Measurements from ENCODE around the gene TMPRSS6. TPM values are rescaled to one million over a fixed set of nuclear protein-coding genes. Genes with fewer than 3 reads are reported as not detected.

Gene TMPRSS6
- total RNA-seq, 2 donors from 2014 or later, result 0.33 to 0.52 TPM

DNA sequence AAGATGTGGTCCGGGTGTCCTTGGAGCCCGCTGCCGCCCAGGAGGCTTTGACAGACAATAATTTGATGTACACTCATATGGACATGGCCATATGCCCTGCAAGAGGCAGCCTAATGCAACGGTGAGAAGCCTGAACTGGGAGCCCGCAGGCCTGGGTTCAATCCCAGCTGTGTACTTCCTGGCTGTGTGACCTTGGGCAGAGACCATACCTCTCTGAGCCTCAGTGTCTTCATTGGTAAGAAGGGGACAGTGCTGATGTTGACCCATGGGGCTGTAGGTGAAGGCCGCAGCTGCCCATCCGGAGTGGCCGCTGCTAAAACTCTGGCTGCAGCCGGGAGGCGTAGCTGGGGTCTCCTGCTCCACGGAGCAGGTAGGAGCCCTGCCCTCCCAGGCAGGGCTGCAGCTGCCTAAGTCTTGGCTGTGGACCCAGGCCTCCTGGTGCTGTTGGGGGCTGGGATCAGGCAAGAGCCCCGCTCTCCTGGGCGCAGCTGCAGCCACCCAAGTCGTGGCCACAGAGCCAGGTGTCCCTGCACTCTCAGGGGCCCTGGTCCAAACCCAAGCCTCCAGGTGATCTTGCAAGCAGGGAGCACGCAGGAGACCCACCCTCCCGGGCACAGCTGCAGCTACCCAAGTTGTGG, 31.3 kb upstream of the TMPRSS6 start:
- WGBS, 2 donors, result 75 to 85% methylated on average over 5 to 15 of the region's 16 CpGs
- Histone ChIP-seq H3K27ac (no peak overlapping the region), H3K4me3 (no peak overlapping the region), H3K9me3 (no peaks in the 10 kb centered on the region), H3K36me3 (replicated peaks in 1 of 2; ENCODE audit: insufficient read depth in 1 of 2, low read depth in 2 of 2) (no peaks in the 10 kb centered on the region), H3K4me1 (peaks cover 10% of the 10 kb centered on the region), H3K27me3 (no peaks in the 10 kb centered on the region)
- DNase-seq (no peak), ATAC-seq (no peak)
- TF ChIP-seq POLR2A (IDR thresholded peaks at IDR 0.05), result no peak
- TF ChIP-seq, protein P1, sequence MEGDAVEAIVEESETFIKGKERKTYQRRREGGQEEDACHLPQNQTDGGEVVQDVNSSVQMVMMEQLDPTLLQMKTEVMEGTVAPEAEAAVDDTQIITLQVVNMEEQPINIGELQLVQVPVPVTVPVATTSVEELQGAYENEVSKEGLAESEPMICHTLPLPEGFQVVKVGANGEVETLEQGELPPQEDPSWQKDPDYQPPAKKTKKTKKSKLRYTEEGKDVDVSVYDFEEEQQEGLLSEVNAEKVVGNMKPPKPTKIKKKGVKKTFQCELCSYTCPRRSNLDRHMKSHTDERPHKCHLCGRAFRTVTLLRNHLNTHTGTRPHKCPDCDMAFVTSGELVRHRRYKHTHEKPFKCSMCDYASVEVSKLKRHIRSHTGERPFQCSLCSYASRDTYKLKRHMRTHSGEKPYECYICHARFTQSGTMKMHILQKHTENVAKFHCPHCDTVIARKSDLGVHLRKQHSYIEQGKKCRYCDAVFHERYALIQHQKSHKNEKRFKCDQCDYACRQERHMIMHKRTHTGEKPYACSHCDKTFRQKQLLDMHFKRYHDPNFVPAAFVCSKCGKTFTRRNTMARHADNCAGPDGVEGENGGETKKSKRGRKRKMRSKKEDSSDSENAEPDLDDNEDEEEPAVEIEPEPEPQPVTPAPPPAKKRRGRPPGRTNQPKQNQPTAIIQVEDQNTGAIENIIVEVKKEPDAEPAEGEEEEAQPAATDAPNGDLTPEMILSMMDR (IDR thresholded peaks at IDR 0.05), result no peak
- intact Hi-C loops (cut with DNase I), result no loop called here

DNA sequence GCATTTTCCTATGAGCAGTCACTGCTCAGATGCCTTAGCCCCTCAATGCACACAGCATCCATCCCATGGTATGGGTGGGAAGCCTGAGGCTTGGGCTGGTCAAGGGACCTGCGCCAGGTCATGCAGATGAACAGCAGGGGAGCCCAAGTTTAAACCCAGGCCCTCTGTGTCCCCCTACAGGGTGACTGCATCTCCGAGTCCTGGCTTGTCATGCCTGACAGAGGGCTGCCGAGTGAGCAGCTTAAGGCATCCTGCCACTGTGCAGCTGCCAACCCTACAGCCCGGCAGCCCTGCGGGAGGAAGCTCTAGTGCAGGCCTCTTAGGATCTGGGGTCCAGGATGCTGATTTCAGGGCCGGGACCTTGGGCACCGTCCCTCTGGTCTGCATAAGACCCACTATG, 30.2 kb upstream of the TMPRSS6 start:
- no peak for DNase-seq
- intact Hi-C loops (cut with DNase I), result no loop called here
- Histone ChIP-seq H3K4me1 (no peaks in the 10 kb centered on the region), H3K36me3 (replicated peaks in 1 of 2; ENCODE audit: insufficient read depth in 1 of 2, low read depth in 2 of 2) (no peaks in the 10 kb centered on the region), H3K4me3 (no peak overlapping the region), H3K9me3 (no peaks in the 10 kb centered on the region), H3K27me3 (no peaks in the 10 kb centered on the region), H3K27ac (no peak overlapping the region)
- TF ChIP-seq POLR2A (IDR thresholded peaks at IDR 0.05), result no peak
- TF ChIP-seq, protein P1 (IDR thresholded peaks at IDR 0.05), result no peak
- no peak for ATAC-seq
- WGBS, 2 donors, result 71% methylated on average over 5 to 7 of the region's 7 CpGs

DNA sequence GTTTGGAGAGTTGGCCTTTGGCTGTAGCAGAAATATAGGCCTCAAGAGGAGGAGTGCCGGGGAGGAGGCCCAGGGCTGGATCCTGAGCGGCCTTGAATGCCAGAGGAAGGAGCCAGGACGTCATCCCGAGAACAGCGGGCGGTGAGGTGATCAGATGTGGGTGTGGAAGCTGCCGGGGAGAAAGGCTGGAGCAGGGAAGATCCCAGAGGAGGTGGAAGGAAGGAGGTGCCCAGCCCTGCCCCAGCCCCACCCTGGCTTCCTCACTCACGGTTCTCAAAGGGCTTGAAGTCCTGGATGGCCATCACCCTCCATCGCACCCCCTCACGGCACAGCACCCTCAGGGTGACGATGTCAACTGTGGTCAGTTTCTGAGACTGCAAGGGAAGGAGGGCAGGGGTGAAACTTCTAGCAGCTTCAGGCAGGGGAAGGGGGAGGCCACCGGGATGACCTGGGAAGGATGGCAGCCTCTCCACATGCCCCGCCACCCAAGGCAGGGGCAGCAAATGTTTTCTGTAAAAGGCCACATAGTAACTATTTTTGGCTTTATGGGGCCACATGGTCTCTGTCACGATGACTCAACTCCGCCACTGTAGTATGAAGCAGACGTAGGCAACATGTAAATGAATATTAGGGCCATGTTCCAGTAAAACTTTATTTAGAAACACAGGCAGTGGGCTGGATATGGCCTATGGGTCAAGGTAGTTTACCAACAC, 29.5 kb upstream of the TMPRSS6 start:
- ATAC-seq (no peak), DNase-seq (no peak)
- intact Hi-C loops (cut with DNase I), result no loop called here
- WGBS, 2 donors, result 61 to 73% methylated on average over 13 to 16 of the region's 16 CpGs
- Histone ChIP-seq H3K27ac (no peak overlapping the region), H3K4me1 (no peaks in the 10 kb centered on the region), H3K9me3 (no peaks in the 10 kb centered on the region), H3K36me3 (replicated peaks in 1 of 2; ENCODE audit: insufficient read depth in 1 of 2, low read depth in 2 of 2) (no peaks in the 10 kb centered on the region), H3K4me3 (no peak overlapping the region), H3K27me3 (no peaks in the 10 kb centered on the region)
- TF ChIP-seq POLR2A (IDR thresholded peaks at IDR 0.05), result no peak
- TF ChIP-seq, protein P1 (IDR thresholded peaks at IDR 0.05), result no peak

DNA sequence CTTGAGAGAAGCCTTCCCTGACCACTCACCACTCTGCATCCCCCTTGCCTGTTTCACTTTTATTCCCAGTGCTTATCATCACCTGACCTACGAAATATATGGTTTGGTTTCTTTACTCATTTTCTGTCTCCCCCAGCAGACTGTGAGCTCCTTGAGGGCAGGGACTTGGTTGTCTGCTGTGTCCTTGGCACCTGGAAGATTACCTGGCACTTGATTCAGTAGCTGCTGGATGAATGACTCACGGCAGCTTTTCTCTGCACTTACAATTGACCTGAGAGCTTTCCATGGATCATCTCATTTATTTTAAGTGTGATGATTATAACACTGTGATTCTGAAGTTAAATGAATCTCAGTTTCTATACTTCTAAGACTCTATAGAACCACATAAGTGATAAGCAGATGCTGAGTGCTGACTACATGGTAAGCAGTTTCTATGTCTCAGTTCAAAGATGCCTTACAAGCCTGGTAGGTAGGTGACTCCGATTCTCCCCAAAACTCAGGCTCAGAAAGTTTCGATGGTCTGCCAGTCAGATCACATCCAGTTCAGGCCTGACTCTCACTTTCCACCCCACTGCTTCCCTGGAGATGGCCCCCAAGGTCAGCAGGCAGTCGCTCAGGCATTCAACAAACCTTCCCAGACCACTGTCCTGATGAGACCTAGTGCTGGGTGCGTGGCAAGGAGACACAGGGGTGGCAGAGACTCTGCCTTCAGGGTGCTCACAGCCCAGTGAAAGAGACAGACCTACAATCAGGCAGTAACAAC, 28.6 kb upstream of the TMPRSS6 start:
- intact Hi-C loops (cut with DNase I), result no loop called here
- WGBS, 2 donors, result 69 to 72% methylated on average over 6 of the region's 6 CpGs
- no peaks in the 10 kb centered on the region for H3K36me3 ChIP-seq (replicated peaks in 1 of 2; ENCODE audit: insufficient read depth in 1 of 2, low read depth in 2 of 2)
- H3K4me1 ChIP-seq, result no peaks in the 10 kb centered on the region
- H3K27me3 ChIP-seq, result no peaks in the 10 kb centered on the region
- H3K9me3 ChIP-seq, result no peaks in the 10 kb centered on the region
- no peak overlapping the region for H3K27ac ChIP-seq
- H3K4me3 ChIP-seq, result no peak overlapping the region
- DNase-seq (no peak), ATAC-seq (no peak)
- TF ChIP-seq POLR2A (IDR thresholded peaks at IDR 0.05), result no peak
- TF ChIP-seq, protein P1 (IDR thresholded peaks at IDR 0.05), result no peak
